Immature natural killer cell (primary cell): ENCODE data around the gene SCGB1D4. TPM values are rescaled to one million over a fixed set of nuclear protein-coding genes. Genes with fewer than 3 reads are reported as not detected.

ENCODE experiments used
- DNase-seq, 3 donors: peaks; one replicate each; pipeline ENCODE4 v3.0.0; 2022; ENCODE audit warnings: mixed read lengths in 1 of 3
- H3K27ac Mint-ChIP-seq, 6 donors: one replicate each; pipeline ENCODE4 v1.8.0; 2020; ENCODE audit warnings: mixed read lengths in 6 of 6, mild to moderate bottlenecking in 5 of 6, inconsistent platforms in 4 of 6, moderate library complexity in 3 of 6
- H3K27me3 Mint-ChIP-seq, 3 donors: one replicate each; pipeline ENCODE4 v1.8.0; 2020 to 2021; ENCODE audit warnings: low read depth in 3 of 3, mild to moderate bottlenecking in 3 of 3, mixed read lengths in 3 of 3, moderate library complexity in 3 of 3, inconsistent platforms in 1 of 3
- H3K36me3 Mint-ChIP-seq, 3 donors: one replicate each; pipeline ENCODE4 v1.8.0; 2020; ENCODE audit warnings: mixed read lengths in 3 of 3, inconsistent platforms in 2 of 3, mild to moderate bottlenecking in 2 of 3
- H3K4me1 Mint-ChIP-seq, 2 donors: one replicate each; pipeline ENCODE4 v1.8.0; 2020; ENCODE audit warnings: inconsistent platforms in 2 of 2, mild to moderate bottlenecking in 2 of 2, mixed read lengths in 2 of 2, moderate library complexity in 1 of 2
- H3K4me3 Mint-ChIP-seq, 5 donors: one replicate each; pipeline ENCODE4 v1.8.0; 2020; ENCODE audit warnings: mild to moderate bottlenecking in 5 of 5, mixed read lengths in 5 of 5, inconsistent platforms in 3 of 5, moderate library complexity in 3 of 5
- H3K9me3 Mint-ChIP-seq, 6 donors: one replicate each; pipeline ENCODE4 v1.8.0; 2020; ENCODE audit warnings: mild to moderate bottlenecking in 6 of 6, mixed read lengths in 6 of 6, inconsistent platforms in 4 of 6, moderate library complexity in 3 of 6
- polyA plus RNA-seq, 3 donors: library from polyadenylated mRNA; unstranded; fragments of 300-500 nt; fragmentation: Illumina TruSeq; gene quantifications; one replicate each; pipeline ENCODE4 v1.2.3, GENCODE V29; 2021

SCGB1D4 gene
- polyA plus RNA-seq, 3 donors from 2014 or later = not detected

DNA sequence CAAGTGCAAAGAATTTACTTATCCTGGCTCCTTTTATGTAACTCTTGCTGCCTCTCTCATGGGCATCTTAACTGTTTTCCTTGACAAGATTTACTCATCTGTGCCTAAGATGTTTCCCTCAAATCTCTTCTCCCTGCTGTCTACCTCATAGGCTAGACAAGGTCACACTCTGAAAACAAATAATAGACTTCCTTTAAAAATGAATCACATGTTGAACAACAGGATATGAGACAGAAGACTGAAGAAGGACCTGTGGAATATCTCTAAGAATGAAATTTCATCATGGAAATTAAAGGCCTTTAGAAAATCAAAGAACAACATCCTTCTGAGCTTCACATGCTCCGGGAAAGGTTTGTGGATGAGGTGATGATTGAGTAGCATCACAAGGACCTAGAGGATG lies 34.9 kb downstream of the SCGB1D4 start:
- DNase-seq = no peak
- Mint-ChIP-seq H3K9me3 (no peaks in the 10 kb centered on the region), H3K27ac (no peak overlapping the region), H3K36me3 (no peaks in the 10 kb centered on the region), H3K27me3 (peaks cover 2 to 5% (median 3%) of the 10 kb centered on the region in 3 donors), H3K4me3 (no peak overlapping the region), H3K4me1 (no peaks in the 10 kb centered on the region)

DNA sequence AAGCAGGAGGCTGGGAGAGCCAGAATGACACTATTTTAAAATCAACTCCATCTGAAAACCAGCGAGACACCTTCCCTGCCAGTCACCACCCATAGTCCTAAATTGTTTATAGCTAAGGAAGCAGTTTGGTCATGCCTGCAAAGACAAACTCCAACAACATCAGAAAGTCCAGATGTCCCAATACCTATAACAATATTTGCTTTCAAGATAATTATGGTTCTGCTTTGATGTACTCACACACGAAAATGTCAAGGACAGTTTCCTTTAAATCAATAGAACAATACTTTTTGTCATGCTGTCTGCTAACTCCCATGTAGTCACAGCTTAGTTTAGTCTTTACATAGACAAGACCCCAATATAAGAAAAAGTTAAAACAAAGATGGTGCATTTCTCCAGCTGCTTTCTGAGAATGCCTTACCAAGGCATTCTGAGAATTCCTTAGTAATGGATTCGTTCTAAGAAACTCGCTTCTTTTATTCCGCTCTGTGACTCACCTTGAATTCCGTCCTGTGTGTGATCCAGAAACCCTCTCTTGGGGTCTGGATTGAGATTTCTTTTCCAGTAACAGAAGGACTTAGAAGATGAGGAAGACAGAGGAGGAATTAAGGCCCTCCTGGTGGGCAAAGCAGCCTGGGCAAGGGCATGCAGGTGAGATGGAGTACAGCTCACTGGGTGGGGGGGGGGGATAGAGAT lies 38.5 kb downstream of the SCGB1D4 start:
- DNase-seq = no peak
- Mint-ChIP-seq H3K36me3 (no peaks in the 10 kb centered on the region), H3K9me3 (peaks cover 0 to 3% (median 0%) of the 10 kb centered on the region in 6 donors), H3K4me3 (no peak overlapping the region), H3K4me1 (no peaks in the 10 kb centered on the region), H3K27ac (no peak overlapping the region), H3K27me3 (peaks cover 2 to 5% (median 3%) of the 10 kb centered on the region in 3 donors)

DNA sequence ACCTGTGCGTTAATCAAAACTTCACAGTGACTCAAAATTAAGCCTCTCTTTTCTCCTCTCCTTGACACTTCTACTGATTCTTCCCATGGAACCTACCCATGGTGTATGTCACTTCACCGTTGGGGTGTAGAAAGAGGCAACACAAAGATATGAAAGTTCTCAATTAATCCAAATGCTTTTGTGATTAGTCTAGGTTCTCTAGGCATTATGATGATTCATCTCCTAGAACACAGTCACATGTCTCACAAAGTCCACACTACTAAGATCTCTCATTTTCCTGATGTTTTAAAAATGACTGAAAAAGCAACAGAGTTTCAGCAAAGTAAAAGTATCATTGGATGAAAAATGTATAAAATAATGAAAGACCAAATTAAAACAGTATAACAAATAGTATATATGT lies 42.6 kb downstream of the SCGB1D4 start:
- peaks cover 5 to 8% (median 5%) of the 10 kb centered on the region in 3 donors for H3K27me3 Mint-ChIP-seq
- DNase-seq = no peak
- no peak overlapping the region for H3K27ac Mint-ChIP-seq
- H3K4me1 Mint-ChIP-seq = no peaks in the 10 kb centered on the region
- no peak overlapping the region for H3K4me3 Mint-ChIP-seq
- peaks cover 16 to 29% (median 22%) of the 10 kb centered on the region in 6 donors for H3K9me3 Mint-ChIP-seq
- peaks cover 3 to 21% (median 7%) of the 10 kb centered on the region in 3 donors for H3K36me3 Mint-ChIP-seq

DNA sequence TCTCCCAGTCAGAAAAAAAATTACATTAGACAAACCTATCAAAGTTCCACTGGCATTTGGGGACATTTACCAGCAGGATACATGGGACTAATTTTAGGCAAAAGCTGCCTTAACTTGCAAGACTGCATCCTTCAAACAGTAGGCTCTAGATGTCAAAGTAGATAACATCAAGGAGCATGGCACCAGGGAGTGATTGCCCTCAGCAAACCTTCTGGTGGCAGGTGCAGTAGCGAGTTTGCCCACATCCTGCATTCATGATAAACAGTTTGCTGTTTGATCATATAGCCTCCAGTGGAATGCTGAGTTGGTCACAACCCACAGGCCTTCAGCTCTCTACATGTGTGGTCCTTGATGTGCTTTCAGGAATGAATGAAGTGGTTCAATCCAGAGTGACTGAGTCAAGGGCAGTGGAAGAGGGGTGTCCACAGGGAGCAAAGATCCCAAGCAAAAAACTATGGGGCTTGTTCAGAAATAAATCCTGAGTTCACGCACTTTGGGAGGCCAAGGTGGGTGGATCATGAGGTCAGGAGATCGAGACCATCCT lies 44.8 kb downstream of the SCGB1D4 start:
- peaks cover 31 to 50% (median 39%) of the 10 kb centered on the region in 6 donors for H3K9me3 Mint-ChIP-seq
- no peaks in the 10 kb centered on the region for H3K4me1 Mint-ChIP-seq
- H3K27me3 Mint-ChIP-seq = peaks cover 2 to 12% (median 8%) of the 10 kb centered on the region in 3 donors
- H3K36me3 Mint-ChIP-seq = peaks cover 3 to 32% (median 10%) of the 10 kb centered on the region in 3 donors
- no peak overlapping the region for H3K4me3 Mint-ChIP-seq
- H3K27ac Mint-ChIP-seq = no peak overlapping the region
- no peak for DNase-seq

DNA sequence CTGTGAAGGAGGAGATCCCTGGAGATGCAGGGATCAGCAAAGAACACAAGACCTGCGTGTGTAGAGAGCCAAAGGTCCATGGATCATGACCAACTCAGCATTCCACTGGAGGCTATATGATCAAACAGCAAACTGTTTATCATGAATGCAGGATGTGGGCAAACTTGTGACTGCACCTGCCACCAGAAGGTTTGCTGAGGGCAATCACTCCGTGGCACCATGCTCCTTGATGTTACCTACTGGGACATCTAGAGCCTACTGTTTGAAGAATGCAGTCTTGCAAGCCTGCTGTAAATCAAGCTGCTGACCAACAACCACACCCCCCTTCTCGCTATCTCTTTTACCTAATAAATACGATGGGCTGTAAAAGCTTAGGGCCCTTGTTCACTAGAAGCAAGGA lies 47.2 kb downstream of the SCGB1D4 start:
- Mint-ChIP-seq H3K4me1 (no peaks in the 10 kb centered on the region), H3K9me3 (peaks cover 31 to 50% (median 39%) of the 10 kb centered on the region in 6 donors)

More for the DNA sequence above, 47.2 kb downstream of the SCGB1D4 start:
- Mint-ChIP-seq H3K4me3 (no peak overlapping the region), H3K27ac (no peak overlapping the region), H3K36me3 (peaks cover 3 to 32% (median 10%) of the 10 kb centered on the region in 3 donors), H3K27me3 (peaks cover 2 to 24% (median 9%) of the 10 kb centered on the region in 3 donors)
- no peak for DNase-seq

Other genes with a start within 250 kb of the SCGB1D4 start
- 1 to 10 TPM; 1.9 to 3.1 (median 2.7) TPM for gene INCENP, start 175.1 kb downstream of the SCGB1D4 start, polyA plus RNA-seq
- gene SCGB1D1, start 108.9 kb downstream of the SCGB1D4 start, polyA plus RNA-seq = not detected
- not detected for gene SCGB2A1, start 90.4 kb downstream of the SCGB1D4 start, polyA plus RNA-seq
- not detected for gene SCGB1D2, start 56.8 kb downstream of the SCGB1D4 start, polyA plus RNA-seq
- gene SCGB2A2, start 28.9 kb downstream of the SCGB1D4 start, polyA plus RNA-seq = not detected
- gene ASRGL1, start 38.4 kb upstream of the SCGB1D4 start, polyA plus RNA-seq = 10 to 100 TPM in 1 of 3 donors, 1 to 10 TPM in 2; 3.2 to 11.2 (median 8.1) TPM
- not detected for gene SCGB1A1, start 120.0 kb upstream of the SCGB1D4 start, polyA plus RNA-seq
- gene AHNAK, start 247.7 kb upstream of the SCGB1D4 start, polyA plus RNA-seq = 100 to 1,000 TPM in 1 of 3 donors, 10 to 100 TPM in 2; 45.0 to 217 (median 57.2) TPM